Gastroesophageal sphincter (tissue), 3 donors: ENCODE measurements around the gene LSM14A.

Experiments
- CTCF ChIP-seq, 4 experiments: fragments of 200-600 bp in 2 of 4; fragments of 450-650 bp in 2 of 4; sonication (generic) in 1 of 4; IDR thresholded peaks; one replicate each; pipeline ENCODE4 v1.5.1; 2017 to 2019; ENCODE audit warnings: antibody characterized with exemption in 4 of 4, mild to moderate bottlenecking in 2 of 4, moderate library complexity in 2 of 4
- POLR2A ChIP-seq, 2 donors: fragments of 450-650 bp; IDR thresholded peaks; one replicate each; pipeline ENCODE4 v1.6.1; 2017; ENCODE audit warnings: antibody characterized with exemption in 2 of 2, mild to moderate bottlenecking in 2 of 2, moderate library complexity in 1 of 2

DNA sequence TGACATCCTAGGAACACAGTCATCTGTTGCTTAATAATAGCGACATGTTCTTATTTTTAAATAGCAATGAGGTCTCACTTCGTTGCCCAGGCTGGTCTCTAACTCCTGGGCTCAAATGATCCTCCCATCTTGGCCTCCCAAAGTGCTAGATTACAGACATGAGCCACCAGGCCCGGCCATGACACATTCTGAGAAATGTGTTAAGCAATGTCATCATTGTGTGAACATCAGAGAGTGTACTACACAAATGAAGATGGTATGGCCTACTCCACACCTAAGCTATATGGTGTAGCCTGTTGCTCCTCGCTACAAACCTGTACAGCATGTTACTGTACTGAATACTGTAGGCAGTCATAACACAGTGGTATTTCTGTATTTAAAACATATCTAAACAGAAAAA, 57.4 kb downstream of the LSM14A start:
- no peak for TF ChIP-seq CTCF (IDR thresholded peaks at IDR 0.05)
- no peak for TF ChIP-seq POLR2A (IDR thresholded peaks at IDR 0.05)
